Endothelial cell of umbilical vein (primary cell): ENCODE data around the gene HOXA11. TPM values are rescaled to one million over a fixed set of nuclear protein-coding genes. Genes with fewer than 3 reads are reported as not detected.

ENCODE experiments used
- BruUV-seq: library from RNA; stranded (reverse); fragments of 400-500 nt; replicated peaks from 2 replicates; lab custom pipeline; 2021; lab: Mats Ljungman, UMichigan
- CTCF ChIA-PET: fragments of 300-600, 350-600 bp; sonication (Branson Sonifier 250); formaldehyde crosslinking; loops from one replicate; lab custom pipeline; 2021; ENCODE audit warnings: antibody characterized with exemption, inconsistent platforms; lab: Charles Lee
- POLR2A ChIA-PET: fragments of 300-600, 350-600 bp; sonication (Branson Sonifier 250); formaldehyde crosslinking; loops from one replicate; lab custom pipeline; 2021; ENCODE audit warnings: antibody characterized with exemption, inconsistent platforms; lab: Charles Lee
- DNase-seq: peaks from one replicate; pipeline ENCODE4 v3.0.0-alpha.2; 2011; ENCODE audit warnings: low read depth, low spot score
- FAIRE-seq: peaks from 2 replicates; lab custom pipeline; 2011; peaks lifted over from hg19 to GRCh38; lab: Jason Lieb, UNC
- H2AFZ ChIP-seq: 2 replicates; pipeline ENCODE4 v1.6.0; 2012; ENCODE audit warnings: low read depth, low read length, control low read depth, inconsistent platforms
- H3K27ac ChIP-seq: 2 replicates; pipeline ENCODE4 v1.5.1; 2011; ENCODE audit warnings: low read depth, mild to moderate bottlenecking, control low read depth, low read length, moderate library complexity; ENCODE audit not compliant: insufficient read depth
- H3K27me3 ChIP-seq, 2 experiments: 2 replicates each; pipeline versions ENCODE4 v1.6.0 to v1.6.1; 2011; ENCODE audit warnings: low read length in 2 of 2, mixed read lengths in 1 of 2; ENCODE audit not compliant: control insufficient read depth in 2 of 2, insufficient read depth in 2 of 2
- H3K36me3 ChIP-seq, 2 experiments: 2 replicates in 1 of 2; 3 replicates in 1 of 2; pipeline ENCODE4 v1.5.1; 2011; ENCODE audit warnings: low read length in 2 of 2, mild to moderate bottlenecking in 1 of 2, moderate library complexity in 1 of 2; ENCODE audit not compliant: control insufficient read depth in 2 of 2, insufficient read depth in 2 of 2; ENCODE audit errors: extremely low read depth in 1 of 2
- H3K4me1 ChIP-seq: 3 replicates; pipeline ENCODE4 v1.5.1; 2011; ENCODE audit warnings: mild to moderate bottlenecking, low read length; ENCODE audit not compliant: control insufficient read depth, insufficient read depth; ENCODE audit errors: extremely low read depth
- H3K4me2 ChIP-seq: 2 replicates; pipeline ENCODE4 v1.6.1; 2011; ENCODE audit warnings: low read length, control low read depth, mixed read lengths; ENCODE audit not compliant: insufficient read depth
- H3K4me3 ChIP-seq, 3 experiments: fragments of 200-600 bp in 1 of 3; sonication (generic), shearing (Covaris generic) in 1 of 3; replicated peaks in 1 of 3; 2 replicates each; pipeline ENCODE4 v1.5.1; 2011 to 2016; ENCODE audit warnings: control low read depth in 3 of 3, low read length in 3 of 3, mild to moderate bottlenecking in 2 of 3, inconsistent platforms in 1 of 3, low read depth in 1 of 3, moderate library complexity in 1 of 3; ENCODE audit not compliant: insufficient read depth in 1 of 3
- H3K79me2 ChIP-seq: 2 replicates; pipeline ENCODE4 v1.6.0; 2012; ENCODE audit warnings: low read length, inconsistent platforms; ENCODE audit not compliant: control insufficient read depth, insufficient read depth
- H3K9ac ChIP-seq: replicated peaks from 2 replicates; pipeline ENCODE3; 2011; ENCODE audit warnings: low read length, control low read depth; ENCODE audit not compliant: insufficient read depth; ENCODE audit errors: extremely low read depth
- H3K9me1 ChIP-seq: replicated peaks from 3 replicates; pipeline ENCODE4 v1.6.0; 2011; ENCODE audit warnings: mild to moderate bottlenecking, low read length; ENCODE audit not compliant: control insufficient read depth, insufficient read depth; ENCODE audit errors: extremely low read depth
- H3K9me3 ChIP-seq: replicated peaks from 2 replicates; pipeline ENCODE4 v1.5.1; 2012; ENCODE audit warnings: low read length, inconsistent platforms; ENCODE audit not compliant: control insufficient read depth, insufficient read depth
- H4K20me1 ChIP-seq: replicated peaks from 2 replicates; pipeline ENCODE3; 2011; ENCODE audit warnings: mild to moderate bottlenecking, low read length; ENCODE audit not compliant: control insufficient read depth, insufficient read depth; ENCODE audit errors: extremely low read depth
- CTCF ChIP-seq, 2 donors: IDR thresholded peaks; 1 replicate in 1 of 2; 2 replicates in 1 of 2; pipeline ENCODE4 v1.5.1; 2011; ENCODE audit warnings: low read length in 2 of 2, mild to moderate bottlenecking in 2 of 2, moderate library complexity in 2 of 2, control low read depth in 1 of 2, inconsistent platforms in 1 of 2, low read depth in 1 of 2; ENCODE audit not compliant: insufficient read depth in 1 of 2; ENCODE audit errors: extremely low read depth in 1 of 2
- EZH2 ChIP-seq: IDR thresholded peaks from 2 replicates; pipeline ENCODE4 v1.6.1; 2012; ENCODE audit warnings: borderline replicate concordance, low read depth, mild to moderate bottlenecking, moderate library complexity, low read length, inconsistent platforms; ENCODE audit not compliant: severe bottlenecking
- FOS ChIP-seq: IDR thresholded peaks from 2 replicates; pipeline ENCODE4 v1.6.1; 2011; ENCODE audit warnings: mild to moderate bottlenecking, low read length, moderate library complexity, borderline replicate concordance; ENCODE audit not compliant: insufficient read depth
- JUN ChIP-seq: IDR thresholded peaks from 2 replicates; pipeline ENCODE4 v1.6.1; 2011; ENCODE audit warnings: borderline replicate concordance, low read depth; ENCODE audit not compliant: insufficient read length, insufficient read depth
- POLR2A ChIP-seq: IDR thresholded peaks from 2 replicates; pipeline ENCODE4 v1.6.1; 2012; ENCODE audit warnings: low read depth, mild to moderate bottlenecking, control low read depth, low read length
- POLR2AphosphoS5 ChIP-seq: IDR thresholded peaks from 2 replicates; pipeline ENCODE4 v1.6.1; 2012; ENCODE audit warnings: low read depth, mild to moderate bottlenecking, control low read depth, low read length, moderate library complexity; ENCODE audit not compliant: insufficient read depth
- dilution Hi-C: fragments of 300-500 bp; cut with MboI; formaldehyde crosslinking; loops from one replicate; pipeline ENCODE4 v1.15.0; 2019; ENCODE audit warnings: low sequenced_read_pairs; ENCODE audit not compliant: extremely low pct_ligation_motif_present
- intact Hi-C: fragments of 100-400 bp; cut with micrococcal nuclease; formaldehyde crosslinking; loops from one replicate; pipeline ENCODE4 v1.10.0; 2022
- polyA plus RNA-seq, 4 experiments: library from polyadenylated mRNA; depleted of rRNA in 3 of 4; stranded (reverse) in 3 of 4; unstranded in 1 of 4; fragments of >200 nt; gene quantifications; 2 replicates each; pipeline versions ENCODE4 v1.2.1 to v1.2.3, GENCODE V29; 2011 to 2012; ENCODE audit warnings: missing spikeins in 1 of 4
- total RNA-seq: library from RNA; stranded (reverse); gene quantifications from 2 replicates; pipeline ENCODE4 v1.2.3, GENCODE V29; 2021
- TF ChIP-seq, protein P1 (sequence below): IDR thresholded peaks from 2 replicates; pipeline ENCODE4 v1.6.1; 2011; ENCODE audit not compliant: insufficient read depth, insufficient read length

HOXA11 gene
- total and polyA plus RNA-seq, 2 donors (not counting 3 experiments of a cell fraction or from before 2014, with no cell fraction given) = 10.4 to 16.7 TPM

DNA sequence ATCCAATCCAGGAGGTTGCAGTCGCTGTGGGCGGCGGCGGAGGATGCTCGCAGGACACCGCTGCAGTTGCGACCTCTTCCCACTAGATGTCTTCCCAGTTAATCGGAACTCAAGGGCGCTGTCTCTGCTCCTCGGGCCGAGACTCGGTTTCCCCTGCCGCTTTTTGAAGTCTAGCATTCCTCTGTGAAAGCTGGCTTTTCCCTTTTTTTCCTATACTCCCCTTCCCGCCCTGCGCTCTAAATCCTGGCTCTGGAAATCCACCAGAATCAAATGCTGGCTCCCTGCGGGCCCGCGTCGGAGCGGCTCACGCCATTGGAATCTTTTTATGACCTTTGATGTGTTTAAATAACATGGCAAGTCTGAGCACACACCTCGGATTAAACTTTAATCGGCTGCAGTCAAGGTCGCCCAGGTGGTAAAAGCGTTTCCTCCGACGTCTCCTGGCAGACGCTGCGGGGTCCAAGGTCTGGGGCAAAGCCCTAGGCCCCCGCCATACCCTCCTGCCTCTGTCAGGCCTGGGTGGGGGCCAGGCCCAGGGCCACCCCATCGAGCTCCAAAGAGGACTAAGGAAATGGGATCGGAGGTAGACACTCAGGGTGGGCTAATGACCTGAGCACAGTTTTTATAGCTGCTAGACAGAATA is 25.5 kb upstream of the HOXA11 start:
- CTCF ChIA-PET = interaction anchor here (0.6 to 2.7 kb wide), 30 partner anchors 8 to 887 kb away, joined by 3 to 30 read pairs (median 4); partner anchors contain the start of genes EVX1 and HOXA13
- H4K20me1 ChIP-seq = no peaks in the 10 kb centered on the region
- H2AFZ ChIP-seq = peak overlapping the region; percentile 44
- dilution Hi-C loops (no loop called here), intact Hi-C loops (loop anchor here (1.0 to 5.0 kb wide), 4 partner anchors 14 to 867 kb away; no protein-coding TSS in a partner anchor)
- no peak overlapping the region for H3K27ac ChIP-seq
- FAIRE-seq (peak; percentile 61), DNase-seq (no peak)
- H3K4me1 ChIP-seq = peaks cover 15% of the 10 kb centered on the region
- H3K79me2 ChIP-seq = no peaks in the 10 kb centered on the region
- no peaks in the 10 kb centered on the region for H3K36me3 ChIP-seq
- H3K9ac ChIP-seq = no peak overlapping the region
- H3K27me3 ChIP-seq = peaks cover 73 to 77% of the 10 kb centered on the region in 2 experiments
- H3K9me3 ChIP-seq = no peaks in the 10 kb centered on the region
- no TSS peak for BruUV-seq
- H3K9me1 ChIP-seq = no peaks in the 10 kb centered on the region
- H3K4me2 ChIP-seq = peak overlapping the region; percentile 60
- POLR2A ChIA-PET = no interaction called here
- peak overlapping the region in 1 of 3 experiments; percentile 29 for H3K4me3 ChIP-seq
- TF ChIP-seq POLR2A (no peak), EZH2 (peak; percentile 39), CTCF (IDR thresholded peaks at IDR 0.05; ENCODE audit: extremely low read depth in 1 of 2, insufficient read depth in 1 of 2, low read depth in 1 of 2, low read length in 2 of 2) (peak; percentile 56 to 82)

DNA sequence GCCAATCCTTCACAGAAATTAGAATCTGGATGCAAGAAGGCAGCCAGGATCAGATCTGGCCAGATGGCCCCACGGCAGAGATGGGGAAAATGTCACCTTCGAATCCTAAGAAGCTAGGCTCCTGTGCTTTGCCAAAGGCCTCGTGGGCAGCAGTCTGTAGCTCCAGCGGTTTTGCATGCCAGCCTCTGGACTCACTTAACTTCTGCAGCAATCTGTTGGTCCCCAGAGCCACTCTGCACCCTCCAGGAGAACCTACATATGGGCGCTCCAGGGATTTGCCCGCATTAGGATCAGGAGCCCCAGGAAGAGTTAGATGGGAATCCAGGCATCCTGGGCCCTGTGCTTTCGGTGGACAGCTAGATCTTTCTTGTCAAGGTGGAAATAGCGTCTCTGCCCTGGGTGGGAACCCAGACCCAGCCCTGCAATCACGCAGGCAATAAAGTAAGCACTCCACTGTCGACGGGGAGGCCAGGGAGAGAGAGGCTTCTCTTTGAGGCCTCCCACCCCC is 25.0 kb upstream of the HOXA11 start:
- FAIRE-seq = no peak

More for the DNA sequence above, 25.0 kb upstream of the HOXA11 start:
- H3K27me3 ChIP-seq = peaks cover 77 to 78% of the 10 kb centered on the region in 2 experiments
- H3K79me2 ChIP-seq = no peaks in the 10 kb centered on the region
- dilution Hi-C loops (no loop called here), intact Hi-C loops (loop anchor here (1.0 to 5.0 kb wide), 4 partner anchors 15 to 867 kb away; no protein-coding TSS in a partner anchor)
- ChIA-PET POLR2A (no interaction called here), CTCF (interaction anchor here (0.6 to 2.7 kb wide), 21 partner anchors 11 to 887 kb away, joined by 3 to 30 read pairs (median 5); partner anchors contain the start of genes EVX1 and HOXA13)
- no TSS peak for BruUV-seq
- H3K9ac ChIP-seq = no peak overlapping the region
- peaks cover 21% of the 10 kb centered on the region for H3K4me1 ChIP-seq
- no peaks in the 10 kb centered on the region for H3K9me1 ChIP-seq
- H3K36me3 ChIP-seq = no peaks in the 10 kb centered on the region
- no peak overlapping the region for H3K4me3 ChIP-seq
- no peaks in the 10 kb centered on the region for H3K9me3 ChIP-seq
- no peak overlapping the region for H3K4me2 ChIP-seq
- no peak for TF ChIP-seq EZH2
- no peak for TF ChIP-seq POLR2A
- TF ChIP-seq, protein P1, sequence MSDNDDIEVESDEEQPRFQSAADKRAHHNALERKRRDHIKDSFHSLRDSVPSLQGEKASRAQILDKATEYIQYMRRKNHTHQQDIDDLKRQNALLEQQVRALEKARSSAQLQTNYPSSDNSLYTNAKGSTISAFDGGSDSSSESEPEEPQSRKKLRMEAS = no peak
- no peak for TF ChIP-seq FOS
- TF ChIP-seq CTCF (IDR thresholded peaks at IDR 0.05; ENCODE audit: extremely low read depth in 1 of 2, insufficient read depth in 1 of 2, low read depth in 1 of 2, low read length in 2 of 2) = no peak
- TF ChIP-seq POLR2AphosphoS5 = no peak
- no peak for TF ChIP-seq JUN
- H3K27ac ChIP-seq = no peak overlapping the region
- H2AFZ ChIP-seq = no peak overlapping the region
- no peak for DNase-seq
- no peaks in the 10 kb centered on the region for H4K20me1 ChIP-seq
